ENCODE results near the gene HYAL3. TPM values are rescaled to one million over a fixed set of nuclear protein-coding genes. Genes with fewer than 3 reads are reported as not detected.
A peak's percentile ranks its signal among the peaks of the same experiment; 100 is the strongest.

HYAL3 gene
- total RNA-seq, 1 donor from 2014 or later, result 2.5 TPM

DNA sequence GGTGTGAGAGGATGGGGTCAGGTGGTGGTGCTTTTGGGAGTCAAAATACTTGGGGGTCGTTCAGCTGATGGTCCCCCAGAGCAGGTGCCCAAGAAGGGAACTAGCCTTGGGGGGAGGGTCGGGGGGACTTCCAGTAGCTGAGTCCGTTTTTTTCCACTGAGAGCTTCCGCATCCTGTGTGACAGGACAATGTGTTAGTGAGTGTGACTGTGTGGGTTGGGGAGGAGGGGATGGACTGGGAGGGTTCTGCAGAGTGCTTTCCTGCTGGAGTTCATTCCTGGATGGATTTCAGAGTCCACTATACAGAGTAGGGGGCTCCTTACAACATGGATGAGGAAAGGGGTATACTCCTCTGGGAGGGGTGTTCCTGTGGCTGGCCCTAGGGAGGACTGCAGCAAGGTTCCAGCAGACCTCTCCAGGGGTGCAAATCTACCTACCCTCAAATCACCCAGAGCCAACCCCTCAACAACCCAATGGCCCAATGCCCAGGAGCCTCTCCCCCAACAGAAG, 23.9 kb upstream of the HYAL3 start:
- peaks cover 41% of the 10 kb centered on the region for H3K4me1 Mint-ChIP-seq
- H3K4me3 Mint-ChIP-seq, result no peak overlapping the region
- H3K36me3 Mint-ChIP-seq (ENCODE audit: low read depth), result peaks cover 22% of the 10 kb centered on the region
- intact Hi-C loops (cut with micrococcal nuclease), result loop anchor here (5.0 kb wide), 1 partner anchor 1606 kb away; the partner anchor contains the start of gene IP6K2
- TF ChIP-seq CTCF (IDR thresholded peaks at IDR 0.05), result no peak
- DNase-seq (no peak), ATAC-seq (ENCODE audit: low read depth) (no peak)
- H3K27me3 Mint-ChIP-seq, result no peaks in the 10 kb centered on the region
- ChIA-PET POLR2A (interaction anchor here (1.6 to 9.7 kb wide), 3 partner anchors 15 to 25 kb away, joined by 9 to 167 read pairs (median 20); partner anchors contain the start of genes HYAL3, NAA80 and RASSF1), CTCF (interaction anchor here (1.0 to 2.5 kb wide), 3 partner anchors 9 to 24 kb away, joined by 3 to 9 read pairs (median 8); partner anchors contain the start of genes HYAL3 and NAA80)
- no peaks in the 10 kb centered on the region for H3K9me3 Mint-ChIP-seq
- peak overlapping the region; percentile 7 for H3K27ac Mint-ChIP-seq

GRCh38 chr3:50322386-50323091, 23.3 kb upstream of the HYAL3 start, which contains the start of gene HYAL2:
Gene HYAL2, minus strand, starts transcription at chr3:50322745. Its CDS starts 2,256 bp downstream, at chr3:50320489.
- intact Hi-C loops (cut with micrococcal nuclease), result loop anchor here (5.0 kb wide), 1 partner anchor 1605 kb away; the partner anchor contains the start of gene IP6K2
- ChIA-PET CTCF (interaction anchor here (2.0 to 2.5 kb wide), 2 partner anchors 15 to 23 kb away, joined by 8 to 9 read pairs; partner anchors contain the start of genes HYAL3 and NAA80), POLR2A (interaction anchor here (1.2 to 9.7 kb wide), 3 partner anchors 16 to 86 kb away, joined by 3 to 167 read pairs (median 20); partner anchors contain the start of genes HYAL3, NAA80 and RASSF1)
- Mint-ChIP-seq H3K27me3 (no peaks in the 10 kb centered on the region), H3K4me3 (peak within 1 kb of the TSS; percentile 87), H3K4me1 (peaks cover 40% of the 10 kb centered on the region), H3K9me3 (no peaks in the 10 kb centered on the region), H3K27ac (peak within 1 kb of the TSS; percentile 98), H3K36me3 (ENCODE audit: low read depth) (peaks cover 20% of the 10 kb centered on the region)
- TF ChIP-seq CTCF (IDR thresholded peaks at IDR 0.05), result no peak
- DNase-seq (no peak), ATAC-seq (ENCODE audit: low read depth) (no peak)

- no peak overlapping the region for H3K27ac Mint-ChIP-seq
- intact Hi-C loops (cut with micrococcal nuclease), result loop anchor here (5.0 kb wide), 1 partner anchor 1605 kb away; the partner anchor contains the start of gene IP6K2
- no peak for TF ChIP-seq CTCF (IDR thresholded peaks at IDR 0.05)
- H3K9me3 Mint-ChIP-seq, result no peaks in the 10 kb centered on the region
- CTCF ChIA-PET, result interaction anchor here (1.0 to 2.5 kb wide), 4 partner anchors 15 to 127 kb away, joined by 3 to 9 read pairs (median 6); partner anchors contain the start of genes HYAL3, NAA80 and RASSF1
- H3K36me3 Mint-ChIP-seq (ENCODE audit: low read depth), result peaks cover 20% of the 10 kb centered on the region
- H3K4me3 Mint-ChIP-seq, result peak overlapping the region; percentile 87
- POLR2A ChIA-PET, result interaction anchor here (0.6 to 9.7 kb wide), 8 partner anchors 12 to 86 kb away, joined by 3 to 167 read pairs (median 5); partner anchors contain the start of genes CYB561D2, GNAI2, HYAL3 and IFRD2
- no peaks in the 10 kb centered on the region for H3K27me3 Mint-ChIP-seq
- ATAC-seq (ENCODE audit: low read depth) (no peak), DNase-seq (no peak)
- H3K4me1 Mint-ChIP-seq, result peaks cover 38% of the 10 kb centered on the region
Observed at GRCh38 chr3:50322115-50322385, 22.8 kb upstream of the HYAL3 start.

- intact Hi-C loops (cut with micrococcal nuclease), result loop anchor here (1.0 to 5.0 kb wide), 7 partner anchors 15 to 1604 kb away; partner anchors contain the start of genes HYAL3, IFRD2, IP6K2 and NAA80
- Mint-ChIP-seq H3K4me3 (peak overlapping the region; percentile 88), H3K27ac (peak overlapping the region; percentile 98), H3K36me3 (ENCODE audit: low read depth) (peaks cover 20% of the 10 kb centered on the region), H3K4me1 (peaks cover 40% of the 10 kb centered on the region), H3K27me3 (no peaks in the 10 kb centered on the region), H3K9me3 (no peaks in the 10 kb centered on the region)
- TF ChIP-seq CTCF (IDR thresholded peaks at IDR 0.05), result no peak
- peak; percentile 81 for ATAC-seq (ENCODE audit: low read depth)
- peak; percentile 88 for DNase-seq
- CTCF ChIA-PET, result interaction anchor here (0.6 to 2.5 kb wide), 7 partner anchors 16 to 1730 kb away, joined by 3 to 9 read pairs (median 3); partner anchors contain the start of genes GNAI2, HYAL3, NAA80 and RASSF1
- POLR2A ChIA-PET, result interaction anchor here (0.6 to 9.7 kb wide), 14 partner anchors 11 to 1225 kb away, joined by 3 to 167 read pairs (median 4); partner anchors contain the start of genes CYB561D2, GNAI2, HYAL3 and IFRD2
Observed at GRCh38 chr3:50321336-50322114, 22.3 kb upstream of the HYAL3 start.

Measured in activated B cell treated with CpG ODN at 0.5 μM for 24 hours (primary cell).